Keratinocyte (primary cell): ENCODE results near the gene DIRAS1. TPM values are rescaled to one million over a fixed set of nuclear protein-coding genes. Genes with fewer than 3 reads are reported as not detected.

Experiments used
- DNase-seq: peaks from one replicate; pipeline ENCODE4 v3.0.0-alpha.2; 2011; ENCODE audit warnings: low read depth, missing footprints, low spot score
- FAIRE-seq: peaks from 2 replicates; lab custom pipeline; 2011; peaks lifted over from hg19 to GRCh38; lab: Jason Lieb, UNC
- H2AFZ ChIP-seq: 2 replicates; pipeline ENCODE4 v1.6.0; 2012; ENCODE audit warnings: low read length, control low read depth, inconsistent platforms; ENCODE audit not compliant: control insufficient read depth
- H3K27ac ChIP-seq: 2 replicates; pipeline ENCODE4 v1.5.1; 2011; ENCODE audit warnings: low read length; ENCODE audit not compliant: control insufficient read depth, insufficient read depth
- H3K27me3 ChIP-seq: 3 replicates; pipeline ENCODE4 v1.6.0; 2011; ENCODE audit warnings: low read length; ENCODE audit not compliant: control insufficient read depth, insufficient read depth; ENCODE audit errors: extremely low read depth
- H3K36me3 ChIP-seq, 2 experiments: 2 replicates in 1 of 2; 3 replicates in 1 of 2; pipeline ENCODE4 v1.5.1; 2011; ENCODE audit warnings: low read length in 2 of 2, mild to moderate bottlenecking in 1 of 2; ENCODE audit not compliant: control insufficient read depth in 2 of 2, insufficient read depth in 2 of 2; ENCODE audit errors: extremely low read depth in 1 of 2
- H3K4me1 ChIP-seq: 3 replicates; pipeline ENCODE4 v1.5.1; 2011; ENCODE audit warnings: low read length; ENCODE audit not compliant: control insufficient read depth, insufficient read depth; ENCODE audit errors: extremely low read depth
- H3K4me2 ChIP-seq: 3 replicates; pipeline ENCODE4 v1.6.0; 2011; ENCODE audit warnings: low read depth, low read length; ENCODE audit not compliant: control insufficient read depth, insufficient read depth; ENCODE audit errors: extremely low read depth
- H3K4me3 ChIP-seq, 3 experiments: fragments of 200-600 bp in 1 of 3; sonication (generic) in 1 of 3; 2 replicates in 2 of 3; 3 replicates in 1 of 3; pipeline ENCODE4 v1.5.1; 2011 to 2016; ENCODE audit warnings: low read length in 3 of 3, mild to moderate bottlenecking in 3 of 3, control low read depth in 2 of 3, inconsistent platforms in 1 of 3, low read depth in 1 of 3, mixed read lengths in 1 of 3, mixed run types in 1 of 3, moderate library complexity in 1 of 3; ENCODE audit not compliant: control insufficient read depth in 2 of 3, insufficient read depth in 2 of 3; ENCODE audit errors: extremely low read depth in 1 of 3
- H3K79me2 ChIP-seq: 2 replicates; pipeline ENCODE4 v1.6.0; 2012; ENCODE audit warnings: low read length; ENCODE audit not compliant: control insufficient read depth, insufficient read depth
- H3K9ac ChIP-seq: 3 replicates; pipeline ENCODE4 v1.6.0; 2011; ENCODE audit warnings: low read length; ENCODE audit not compliant: control insufficient read depth, insufficient read depth; ENCODE audit errors: extremely low read depth
- H3K9me1 ChIP-seq: 3 replicates; pipeline ENCODE4 v1.6.0; 2011; ENCODE audit warnings: low read length; ENCODE audit not compliant: control insufficient read depth, insufficient read depth; ENCODE audit errors: extremely low read depth
- H3K9me3 ChIP-seq: 2 replicates; pipeline ENCODE4 v1.5.1; 2012; ENCODE audit warnings: low read depth, low read length; ENCODE audit not compliant: control insufficient read depth
- H4K20me1 ChIP-seq: 3 replicates; pipeline ENCODE4 v1.6.0; 2011; ENCODE audit warnings: low read length; ENCODE audit not compliant: control insufficient read depth, insufficient read depth; ENCODE audit errors: extremely low read depth
- CTCF ChIP-seq, 3 experiments: IDR thresholded peaks in 1 of 3; conservative IDR thresholded peaks in 1 of 3; optimal IDR thresholded peaks in 1 of 3; 2 replicates in 2 of 3; 3 replicates in 1 of 3; pipeline versions ENCODE3 to v1.5.1; 2011; ENCODE audit warnings: low read length in 3 of 3, mild to moderate bottlenecking in 3 of 3, moderate library complexity in 2 of 3, control low read depth in 1 of 3, inconsistent platforms in 1 of 3; ENCODE audit not compliant: insufficient read depth in 2 of 3; ENCODE audit errors: extremely low read depth in 1 of 3
- EZH2 ChIP-seq: IDR thresholded peaks from one replicate; pipeline ENCODE4 v1.6.1; 2012; ENCODE audit warnings: inconsistent platforms, mild to moderate bottlenecking, low read length, moderate library complexity
- dilution Hi-C: fragments of 300-500 bp; cut with MboI; formaldehyde crosslinking; loops from one replicate; pipeline ENCODE4 v1.7.0; 2020; ENCODE audit warnings: low sequenced_read_pairs; ENCODE audit not compliant: extremely low pct_ligation_motif_present
- polyA plus RNA-seq, 5 experiments: library from polyadenylated mRNA; depleted of rRNA in 3 of 5; stranded (reverse) in 3 of 5; stranded (forward) in 1 of 5; unstranded in 1 of 5; fragments of >200 nt; gene quantifications; 1 replicate in 1 of 5; 2 replicates in 3 of 5; 3 replicates in 1 of 5; pipeline versions ENCODE4 v1.2.1 to v1.2.3, GENCODE V29; 2011 to 2012; ENCODE audit warnings: missing spikeins in 2 of 5, low read depth in 1 of 5, low replicate concordance in 1 of 5

The DIRAS1 gene
- polyA plus RNA-seq, 1 donor (not counting 4 experiments of a cell fraction or from before 2014, with no cell fraction given), result 0.10 TPM

GRCh38 chr19:2747349-2747748 lies 26.2 kb upstream of the DIRAS1 start:
- Histone ChIP-seq H3K79me2 (no peaks in the 10 kb centered on the region), H3K27ac (no peak overlapping the region), H3K9ac (no peak overlapping the region), H3K27me3 (no peaks in the 10 kb centered on the region), H4K20me1 (no peaks in the 10 kb centered on the region), H3K9me3 (no peaks in the 10 kb centered on the region), H3K4me3 (no peak overlapping the region), H3K4me1 (no peaks in the 10 kb centered on the region), H2AFZ (no peak overlapping the region), H3K4me2 (no peak overlapping the region), H3K9me1 (no peaks in the 10 kb centered on the region), H3K36me3 (no peaks in the 10 kb centered on the region)
- dilution Hi-C loops, result no loop called here
- TF ChIP-seq EZH2 (no peak), CTCF (optimal IDR thresholded peaks at IDR 0.05 in 1 of 3, IDR thresholded peaks at IDR 0.05 in 1 of 3, conservative IDR thresholded peaks at IDR 0.05 in 1 of 3; ENCODE audit: extremely low read depth in 1 of 3, insufficient read depth in 2 of 3, low read length in 3 of 3) (no peak)
- no peak for FAIRE-seq
- DNase-seq, result no peak

- H3K36me3 ChIP-seq, result no peaks in the 10 kb centered on the region
- no peaks in the 10 kb centered on the region for H3K9me1 ChIP-seq
- no peak overlapping the region for H3K4me3 ChIP-seq
- TF ChIP-seq CTCF (optimal IDR thresholded peaks at IDR 0.05 in 1 of 3, IDR thresholded peaks at IDR 0.05 in 1 of 3, conservative IDR thresholded peaks at IDR 0.05 in 1 of 3; ENCODE audit: extremely low read depth in 1 of 3, insufficient read depth in 2 of 3, low read length in 3 of 3), result no peak
- TF ChIP-seq EZH2, result no peak
- peaks cover 6% of the 10 kb centered on the region for H3K79me2 ChIP-seq
- H2AFZ ChIP-seq, result no peak overlapping the region
- dilution Hi-C loops, result no loop called here
- no peak overlapping the region for H3K9ac ChIP-seq
- no peak overlapping the region for H3K27ac ChIP-seq
- no peak for DNase-seq
- peaks cover 1% of the 10 kb centered on the region for H3K4me1 ChIP-seq
- no peaks in the 10 kb centered on the region for H4K20me1 ChIP-seq
- FAIRE-seq, result no peak
- no peak overlapping the region for H3K4me2 ChIP-seq
- H3K9me3 ChIP-seq, result no peaks in the 10 kb centered on the region
- no peaks in the 10 kb centered on the region for H3K27me3 ChIP-seq
Observed at GRCh38 chr19:2744113-2744512, 22.9 kb upstream of the DIRAS1 start.
